Activated T-cell treated with anti-CD3 and anti-CD28 coated beads, Interleukin-2, amount 50 U/mL, for 72 hours (primary cell): ENCODE results near the gene RASSF5. TPM values are rescaled to one million over a fixed set of nuclear protein-coding genes. Genes with fewer than 3 reads are reported as not detected.

Experiments used
- ATAC-seq, 2 donors: fragments of 150-1000 bp; cut with Tn5 transposase; replicated peaks in 1 of 2; 2 replicates each; pipeline ENCODE4 v1.10.0; 2021; ENCODE audit warnings: moderate library complexity in 2 of 2, mild to moderate bottlenecking in 1 of 2
- DNase-seq, 2 donors: peaks; one replicate each; pipeline ENCODE4 v3.0.0; 2021 to 2022; ENCODE audit warnings: mixed read lengths in 1 of 2
- H3K27ac Mint-ChIP-seq: one replicate; pipeline ENCODE4 v1.8.0; 2022; ENCODE audit warnings: mild to moderate bottlenecking, moderate library complexity, mixed read lengths
- H3K27me3 Mint-ChIP-seq: one replicate; pipeline ENCODE4 v1.8.0; 2022; ENCODE audit warnings: low read depth, mixed read lengths
- H3K36me3 Mint-ChIP-seq, 2 donors: one replicate each; pipeline ENCODE4 v1.8.0; 2022; ENCODE audit warnings: mixed read lengths in 2 of 2, mild to moderate bottlenecking in 1 of 2; ENCODE audit not compliant: insufficient read depth in 2 of 2
- H3K4me1 Mint-ChIP-seq: one replicate; pipeline ENCODE4 v1.8.0; 2022; ENCODE audit warnings: low read depth, mixed read lengths
- H3K4me3 Mint-ChIP-seq, 2 donors: one replicate each; pipeline ENCODE4 v1.8.0; 2022; ENCODE audit warnings: mild to moderate bottlenecking in 2 of 2, mixed read lengths in 2 of 2, moderate library complexity in 2 of 2
- H3K9me3 Mint-ChIP-seq, 2 donors: one replicate each; pipeline ENCODE4 v1.8.0; 2022; ENCODE audit warnings: mixed read lengths in 2 of 2
- total RNA-seq, 2 donors: library from RNA; stranded (reverse); gene quantifications; one replicate each; pipeline ENCODE4 v1.2.3, GENCODE V29; 2022

RASSF5 gene
- total RNA-seq, 2 donors from 2014 or later = 227 to 240 TPM

- H3K4me3 Mint-ChIP-seq = peak overlapping the region; percentile 56 to 89
- no peaks in the 10 kb centered on the region for H3K9me3 Mint-ChIP-seq
- peaks cover 15 to 57% of the 10 kb centered on the region in 2 donors for H3K36me3 Mint-ChIP-seq
- ATAC-seq (no peak), DNase-seq (no peak)
- peak overlapping the region; percentile 99 for H3K27ac Mint-ChIP-seq
- peaks cover 92% of the 10 kb centered on the region for H3K4me1 Mint-ChIP-seq
- H3K27me3 Mint-ChIP-seq = no peaks in the 10 kb centered on the region
Observed at GRCh38 chr1:206588492-206588891, 81.2 kb downstream of the RASSF5 start.

- no peak for DNase-seq
- Mint-ChIP-seq H3K4me3 (peak overlapping the region; percentile 56 to 89), H3K4me1 (peaks cover 85% of the 10 kb centered on the region), H3K27me3 (no peaks in the 10 kb centered on the region), H3K27ac (peak overlapping the region; percentile 99), H3K36me3 (peaks cover 14 to 56% of the 10 kb centered on the region in 2 donors), H3K9me3 (no peaks in the 10 kb centered on the region)
- ATAC-seq = no peak
Observed at GRCh38 chr1:206589206-206589605, 81.9 kb downstream of the RASSF5 start.

- peaks cover 16 to 54% of the 10 kb centered on the region in 2 donors for H3K36me3 Mint-ChIP-seq
- peak overlapping the region; percentile 99 for H3K27ac Mint-ChIP-seq
- DNase-seq = peak; percentile 79 to 82
- H3K27me3 Mint-ChIP-seq = no peaks in the 10 kb centered on the region
- ATAC-seq = peak; percentile 92 to 96
- H3K4me1 Mint-ChIP-seq = peaks cover 77% of the 10 kb centered on the region
- H3K9me3 Mint-ChIP-seq = no peaks in the 10 kb centered on the region
- H3K4me3 Mint-ChIP-seq = peak overlapping the region; percentile 80 to 89
Observed at GRCh38 chr1:206590025-206590758, 82.9 kb downstream of the RASSF5 start.

- peak overlapping the region; percentile 99 for H3K27ac Mint-ChIP-seq
Observed at GRCh38 chr1:206591226-206591625, 83.9 kb downstream of the RASSF5 start.

GRCh38 chr1:206591696-206592095 is 84.4 kb downstream of the RASSF5 start:
- Mint-ChIP-seq H3K4me1 (peaks cover 63% of the 10 kb centered on the region), H3K4me3 (peak overlapping the region; percentile 18 to 57), H3K9me3 (no peaks in the 10 kb centered on the region), H3K27me3 (no peaks in the 10 kb centered on the region), H3K27ac (peak overlapping the region; percentile 99), H3K36me3 (peaks cover 16 to 60% of the 10 kb centered on the region in 2 donors)
- ATAC-seq (no peak), DNase-seq (no peak)

More at GRCh38 chr1:206591226-206591625, 83.9 kb downstream of the RASSF5 start:
- Mint-ChIP-seq H3K9me3 (no peaks in the 10 kb centered on the region), H3K27me3 (no peaks in the 10 kb centered on the region), H3K4me3 (peak overlapping the region; percentile 31 to 89), H3K4me1 (peaks cover 66% of the 10 kb centered on the region), H3K36me3 (peaks cover 16 to 59% of the 10 kb centered on the region in 2 donors)
- ATAC-seq = no peak
- no peak for DNase-seq

- ATAC-seq (no peak), DNase-seq (no peak)
- Mint-ChIP-seq H3K9me3 (no peaks in the 10 kb centered on the region), H3K27ac (peak overlapping the region; percentile 99), H3K36me3 (peaks cover 15 to 55% of the 10 kb centered on the region in 2 donors), H3K4me1 (peaks cover 50% of the 10 kb centered on the region), H3K4me3 (no peak overlapping the region), H3K27me3 (no peaks in the 10 kb centered on the region)
Observed at GRCh38 chr1:206593351-206593925, 86.1 kb downstream of the RASSF5 start.

- Mint-ChIP-seq H3K9me3 (no peaks in the 10 kb centered on the region), H3K36me3 (peaks cover 15 to 44% of the 10 kb centered on the region in 2 donors)
Observed at GRCh38 chr1:206595581-206596318, 88.4 kb downstream of the RASSF5 start.

GRCh38 chr1:206596319-206596666 is 89.0 kb downstream of the RASSF5 start:
- Mint-ChIP-seq H3K36me3 (peaks cover 15 to 46% of the 10 kb centered on the region in 2 donors), H3K9me3 (no peaks in the 10 kb centered on the region), H3K27ac (peak overlapping the region; percentile 44), H3K27me3 (no peaks in the 10 kb centered on the region), H3K4me3 (no peak overlapping the region), H3K4me1 (peaks cover 21% of the 10 kb centered on the region)
- no peak for DNase-seq
- no peak for ATAC-seq

More at GRCh38 chr1:206595581-206596318, 88.4 kb downstream of the RASSF5 start:
- H3K27me3 Mint-ChIP-seq = no peaks in the 10 kb centered on the region
- H3K4me1 Mint-ChIP-seq = peaks cover 26% of the 10 kb centered on the region
- H3K27ac Mint-ChIP-seq = peak overlapping the region; percentile 44
- DNase-seq = no peak
- H3K4me3 Mint-ChIP-seq = no peak overlapping the region
- no peak for ATAC-seq

GRCh38 chr1:206600527-206600926 is 93.2 kb downstream of the RASSF5 start:
- DNase-seq (no peak), ATAC-seq (no peak)
- Mint-ChIP-seq H3K27ac (no peak overlapping the region), H3K36me3 (peaks cover 4 to 32% of the 10 kb centered on the region in 2 donors), H3K9me3 (no peaks in the 10 kb centered on the region), H3K27me3 (no peaks in the 10 kb centered on the region), H3K4me1 (peaks cover 5% of the 10 kb centered on the region), H3K4me3 (no peak overlapping the region)

- DNase-seq (no peak), ATAC-seq (no peak)
- Mint-ChIP-seq H3K27ac (peak overlapping the region; percentile 30), H3K27me3 (no peaks in the 10 kb centered on the region), H3K36me3 (peaks cover 5 to 36% of the 10 kb centered on the region in 2 donors), H3K4me3 (no peak overlapping the region), H3K4me1 (peaks cover 39% of the 10 kb centered on the region), H3K9me3 (no peaks in the 10 kb centered on the region)
Observed at GRCh38 chr1:206604861-206605260, 97.5 kb downstream of the RASSF5 start.

- H3K27me3 Mint-ChIP-seq = no peaks in the 10 kb centered on the region
- peak overlapping the region in 1 of 2 donors; percentile 61 for H3K4me3 Mint-ChIP-seq
- peaks cover 59% of the 10 kb centered on the region for H3K4me1 Mint-ChIP-seq
- peaks cover 7 to 35% of the 10 kb centered on the region in 2 donors for H3K36me3 Mint-ChIP-seq
- DNase-seq (no peak), ATAC-seq (no peak)
- no peaks in the 10 kb centered on the region for H3K9me3 Mint-ChIP-seq
- peak overlapping the region; percentile 82 for H3K27ac Mint-ChIP-seq
Observed at GRCh38 chr1:206606867-206607266, 99.5 kb downstream of the RASSF5 start.

- peak overlapping the region; percentile 26 for H3K27ac Mint-ChIP-seq
- peaks cover 61% of the 10 kb centered on the region for H3K4me1 Mint-ChIP-seq
- DNase-seq = peak; percentile 69 to 74
- H3K27me3 Mint-ChIP-seq = no peaks in the 10 kb centered on the region
- no peak for ATAC-seq
- peaks cover 7 to 33% of the 10 kb centered on the region in 2 donors for H3K36me3 Mint-ChIP-seq
- peak overlapping the region; percentile 65 to 90 for H3K4me3 Mint-ChIP-seq
- no peaks in the 10 kb centered on the region for H3K9me3 Mint-ChIP-seq
Observed at GRCh38 chr1:206608108-206608698, 100.9 kb downstream of the RASSF5 start.
